NCI-H2227 (cell line): ENCODE results near the gene MCCC1.

ENCODE experiments used
- DNase-seq: peaks from one replicate; lab custom pipeline; 2025; ENCODE audit not compliant: unreplicated experiment; lab: John Stamatoyannopoulos, UW

The MCCC1 gene

GRCh38 chr3:182989566-182989965 is 109.7 kb downstream of the MCCC1 start:
- DNase-seq: no peak

DNA sequence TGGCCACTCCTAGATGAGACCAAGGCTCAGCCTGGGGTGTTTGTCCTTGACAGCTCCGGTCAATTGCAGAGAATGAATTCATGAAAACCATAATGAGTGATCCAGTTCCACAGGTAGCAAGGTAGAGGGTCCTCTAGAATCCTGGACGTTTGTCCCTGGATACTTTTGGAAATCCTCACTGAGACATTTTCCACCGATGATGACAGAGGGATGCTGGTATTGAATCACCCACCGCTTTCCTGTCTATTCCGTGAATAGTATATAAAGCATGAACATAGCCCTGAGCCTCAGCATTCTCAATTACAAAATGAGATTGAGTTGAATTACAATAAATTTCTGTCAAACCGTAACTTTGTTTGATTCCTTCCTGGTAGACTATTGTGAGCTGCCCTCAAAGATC is 113.3 kb downstream of the MCCC1 start:
- no peak for DNase-seq

- DNase-seq: no peak
Measured at GRCh38 chr3:182983876-182984275, 115.4 kb downstream of the MCCC1 start.

GRCh38 chr3:182981038-182981380 is 118.3 kb downstream of the MCCC1 start:
- no peak for DNase-seq

DNA sequence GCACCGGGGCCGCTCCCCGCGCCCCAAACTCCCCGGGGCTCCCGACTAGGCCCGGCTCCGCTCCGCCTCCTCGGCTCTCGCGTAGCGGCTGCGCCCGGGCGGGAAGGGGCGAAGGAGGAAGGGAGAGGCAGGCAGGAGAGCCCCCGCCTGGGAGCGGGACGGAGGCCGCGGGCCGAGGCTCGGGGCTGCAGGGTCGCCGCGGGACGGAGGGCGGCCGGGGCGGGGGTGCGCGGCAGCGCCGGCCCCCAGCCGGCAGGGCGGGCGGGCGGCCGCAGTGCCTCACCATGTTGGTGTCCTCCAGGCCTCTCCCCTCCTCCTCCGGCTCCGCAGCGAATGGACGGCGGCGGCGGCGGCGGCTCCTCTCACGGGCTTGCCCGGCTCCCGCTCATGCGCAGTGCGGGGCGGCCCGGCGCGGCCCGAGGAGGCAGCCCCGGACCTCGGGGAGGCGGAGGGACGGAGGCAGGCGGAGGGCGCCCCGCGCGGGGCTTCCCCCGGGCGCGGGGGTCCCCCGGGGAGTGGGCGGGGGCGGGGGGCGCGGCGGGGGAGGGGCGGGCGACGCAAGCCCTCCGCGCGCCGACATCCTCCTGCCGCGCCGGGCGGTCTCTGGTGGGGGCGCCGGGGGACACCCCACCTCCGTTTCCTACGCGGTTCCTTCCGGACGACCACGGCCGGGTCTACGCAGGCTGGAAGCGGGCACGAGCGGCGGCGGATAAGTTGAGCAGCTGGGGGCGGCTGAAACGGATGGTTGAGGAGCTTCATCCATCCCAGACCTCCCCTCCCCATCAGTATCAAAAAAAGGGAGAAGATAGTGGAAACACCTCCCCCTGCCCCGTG is 118.9 kb downstream of the MCCC1 start, which contains the start of gene DCUN1D1:
TSS of gene DCUN1D1 (minus strand) at position 335 of the 834 bp plus-strand sequence. CDS start at position 286, 49 bp downstream.
- DNase-seq: peak; percentile 94

GRCh38 chr3:182979674-182980191 is 119.6 kb downstream of the MCCC1 start:
- DNase-seq: peak; percentile 70

- peak; percentile 44 for DNase-seq
Measured at GRCh38 chr3:182979103-182979673, 120.1 kb downstream of the MCCC1 start.

GRCh38 chr3:182978387-182978786 is 120.9 kb downstream of the MCCC1 start:
- no peak for DNase-seq

GRCh38 chr3:182973047-182973446 is 126.2 kb downstream of the MCCC1 start:
- no peak for DNase-seq

DNA sequence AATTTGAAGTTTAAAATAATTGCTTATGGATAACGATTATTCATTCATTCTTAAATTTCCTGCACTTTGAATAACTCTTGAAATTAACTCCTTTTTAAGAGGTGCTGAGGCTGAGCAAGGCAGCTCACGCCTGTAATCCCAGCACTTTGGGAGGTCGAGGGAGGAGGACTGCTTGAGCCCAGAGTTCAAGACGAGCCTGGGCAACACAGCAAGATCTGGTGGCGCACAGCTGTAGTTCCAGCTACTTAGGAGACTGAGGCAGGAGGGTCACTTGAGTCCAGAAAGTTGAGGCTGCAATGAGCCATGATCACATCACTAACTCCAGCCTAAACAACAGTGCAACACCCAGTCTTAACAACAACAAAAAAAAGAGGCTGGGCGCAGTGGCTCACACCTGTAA is 126.9 kb downstream of the MCCC1 start:
- no peak for DNase-seq

DNA sequence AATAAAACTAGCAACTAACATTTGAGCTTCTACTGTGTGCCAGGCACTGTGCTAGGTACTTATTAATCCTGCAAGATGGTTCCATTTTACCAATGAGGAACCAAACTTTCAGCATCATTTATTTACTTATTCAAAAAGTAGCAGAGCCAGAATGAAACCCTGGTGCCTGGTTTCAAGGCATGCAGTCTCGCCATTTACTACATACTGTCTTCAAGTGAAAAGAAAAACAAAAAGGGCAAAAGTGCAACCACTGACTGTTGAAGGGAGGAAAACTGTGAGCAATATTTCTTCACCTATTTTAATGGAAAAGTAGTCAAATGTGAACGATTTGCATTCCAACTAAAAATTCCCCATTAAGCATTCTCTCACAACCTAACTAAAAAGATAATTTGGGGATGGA is 127.7 kb downstream of the MCCC1 start:
- DNase-seq: no peak

GRCh38 chr3:182970811-182971418 is 128.4 kb downstream of the MCCC1 start:
- no peak for DNase-seq

GRCh38 chr3:182969853-182970252 is 129.4 kb downstream of the MCCC1 start:
- DNase-seq: no peak

DNA sequence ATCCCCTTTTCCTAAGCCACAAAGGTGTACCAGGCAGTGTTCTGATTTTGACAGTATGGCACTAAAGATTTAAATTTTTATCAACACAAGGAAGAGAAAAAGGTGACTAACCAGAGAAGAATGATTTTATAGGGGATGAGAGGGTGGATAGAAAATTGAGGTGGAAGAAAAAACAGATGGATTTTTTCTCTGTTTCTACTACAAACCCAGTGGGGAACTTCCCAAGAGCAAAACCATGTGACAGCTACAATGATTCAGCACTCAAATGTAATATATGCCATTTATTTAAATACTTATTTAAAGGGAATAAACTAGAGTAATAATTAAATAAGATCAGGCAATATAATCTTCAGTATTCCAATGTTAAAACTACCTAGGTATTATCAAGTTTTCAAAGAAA is 130.0 kb downstream of the MCCC1 start:
- DNase-seq: no peak

GRCh38 chr3:182967218-182968204 is 131.8 kb downstream of the MCCC1 start:
- DNase-seq: no peak

- no peak for DNase-seq
Measured at GRCh38 chr3:182965861-182966366, 133.4 kb downstream of the MCCC1 start.
